DMS114 treated with DMSO at 0.1 percent for 48 hours (cell line): Measurements from ENCODE around the gene PHKA2.
"Not testable (repeated sequence)": the region's sequence is repeated elsewhere in the genome, so short reads cannot be mapped to it uniquely, and the experiment has no call there.

ENCODE experiments used
- DNase-seq: peaks from one replicate; lab custom pipeline; 2025; ENCODE audit not compliant: unreplicated experiment; lab: John Stamatoyannopoulos, UW

Gene PHKA2

DNA sequence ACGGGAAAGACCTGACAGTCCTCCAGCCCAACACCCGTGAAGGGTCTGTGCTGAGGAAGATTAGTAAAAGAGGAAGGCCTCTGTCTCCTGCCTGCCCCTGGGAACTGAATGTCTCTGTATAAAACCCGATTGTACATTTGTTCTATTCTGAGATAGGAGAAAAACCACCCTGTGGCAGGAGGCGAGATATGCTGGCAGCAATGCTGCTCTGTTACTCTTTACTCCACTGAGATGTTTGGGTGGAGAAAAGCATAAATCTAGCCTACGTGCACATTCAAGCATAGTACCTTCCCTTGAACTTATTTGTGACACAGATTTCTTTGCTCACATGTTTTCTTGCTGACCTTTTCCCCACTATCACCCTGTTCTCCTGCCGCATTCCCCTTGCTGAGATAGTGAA lies 3.7 kb downstream of the PHKA2 start:
- DNase-seq: not testable (repeated sequence)

- DNase-seq: no peak
These were observed 8.9 kb downstream of the PHKA2 start for GRCh38 chrX:18974993-18975392.

DNA sequence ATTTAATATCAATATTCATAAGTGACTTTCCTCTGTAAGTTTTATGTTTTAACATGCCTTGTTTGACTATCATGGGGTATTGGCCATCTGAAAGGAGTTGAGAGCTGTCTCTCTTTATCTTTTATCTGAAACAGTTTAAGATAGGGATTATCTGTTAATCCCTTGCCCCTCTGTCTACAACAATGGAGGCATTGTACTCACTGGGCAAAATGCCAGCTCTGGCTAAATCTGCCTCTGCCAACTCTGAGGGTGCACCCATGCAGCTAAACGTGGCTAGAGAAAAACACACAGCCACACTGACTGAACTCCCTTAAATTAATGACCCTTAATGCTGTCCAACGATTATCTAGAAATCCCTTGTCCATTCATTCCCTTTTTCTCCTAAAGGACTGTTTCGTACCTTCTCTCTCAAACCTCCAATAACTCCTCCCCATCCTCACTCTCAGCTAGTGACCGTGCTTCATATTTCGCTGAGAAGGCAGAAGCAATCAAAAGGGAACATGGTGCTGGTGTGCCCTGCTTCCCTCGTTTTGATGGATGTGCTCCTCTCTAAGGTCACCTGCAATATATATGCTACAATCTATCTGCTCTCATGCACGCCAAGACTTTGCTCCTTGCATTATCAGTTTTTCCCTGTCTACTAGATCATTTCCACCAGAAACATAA lies 10.3 kb downstream of the PHKA2 start:
- DNase-seq: no peak

GRCh38 chrX:18971506-18971905 lies 12.4 kb downstream of the PHKA2 start:
- DNase-seq: no peak

DNA sequence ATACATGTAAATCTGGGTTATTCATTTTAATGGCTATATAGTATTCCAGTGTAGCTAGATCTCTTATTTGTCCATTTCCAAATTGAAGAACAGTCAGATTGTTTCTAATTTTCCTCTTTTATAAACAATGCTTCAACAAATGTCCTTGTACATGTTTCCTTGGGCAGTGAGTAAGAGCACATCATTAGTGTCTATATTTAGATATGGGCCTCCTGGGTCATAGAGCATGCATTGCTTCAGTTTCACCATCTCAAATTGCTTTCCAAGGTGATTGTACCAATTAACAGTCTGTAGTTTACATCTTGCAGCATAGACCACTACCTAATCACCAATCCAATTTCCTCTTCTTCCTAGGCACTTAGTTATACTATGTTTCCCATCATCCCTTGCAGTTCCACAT lies 13.4 kb downstream of the PHKA2 start:
- DNase-seq: no peak

GRCh38 chrX:18966624-18967023 lies 17.3 kb downstream of the PHKA2 start:
- no peak for DNase-seq

- no peak for DNase-seq
These were observed 19.0 kb downstream of the PHKA2 start for GRCh38 chrX:18964901-18965300.

DNA sequence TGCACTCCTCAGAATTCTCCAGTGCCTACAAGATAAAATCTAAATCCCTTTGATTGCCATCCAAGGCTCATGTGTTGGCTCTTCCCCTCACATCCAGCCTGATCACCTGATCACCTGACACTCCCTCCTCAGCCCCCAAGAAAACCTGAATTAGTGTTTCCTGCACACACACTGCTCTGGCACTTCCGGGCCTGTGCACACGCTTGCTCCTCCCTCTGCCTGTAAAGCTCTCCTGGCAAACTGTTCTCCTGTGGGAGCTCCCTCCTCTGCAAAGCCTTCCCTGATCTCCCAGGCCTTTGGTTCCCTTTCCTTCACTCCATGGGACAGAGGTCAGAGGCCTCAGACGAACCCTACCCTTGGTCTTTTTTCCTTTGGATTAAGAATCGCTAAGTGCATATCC lies 19.9 kb downstream of the PHKA2 start:
- DNase-seq: no peak

DNA sequence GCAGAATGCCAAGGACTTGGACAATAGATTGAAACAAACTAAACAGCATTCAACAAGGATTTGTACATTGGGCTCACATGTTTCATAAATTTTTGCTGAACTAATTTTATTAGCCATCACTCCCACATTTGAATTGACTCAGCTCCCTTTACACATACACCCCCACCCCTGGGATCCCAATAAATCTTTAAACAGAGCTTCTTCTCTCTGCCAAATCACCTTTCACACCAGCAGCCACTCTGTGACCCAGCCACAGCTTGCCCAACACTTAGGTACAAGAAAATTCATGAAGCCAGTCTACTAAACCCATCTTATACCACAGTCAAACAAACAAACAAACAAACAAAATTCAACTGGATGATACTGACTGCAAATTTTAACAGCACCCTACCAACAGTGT lies 21.6 kb downstream of the PHKA2 start:
- DNase-seq: no peak

DNA sequence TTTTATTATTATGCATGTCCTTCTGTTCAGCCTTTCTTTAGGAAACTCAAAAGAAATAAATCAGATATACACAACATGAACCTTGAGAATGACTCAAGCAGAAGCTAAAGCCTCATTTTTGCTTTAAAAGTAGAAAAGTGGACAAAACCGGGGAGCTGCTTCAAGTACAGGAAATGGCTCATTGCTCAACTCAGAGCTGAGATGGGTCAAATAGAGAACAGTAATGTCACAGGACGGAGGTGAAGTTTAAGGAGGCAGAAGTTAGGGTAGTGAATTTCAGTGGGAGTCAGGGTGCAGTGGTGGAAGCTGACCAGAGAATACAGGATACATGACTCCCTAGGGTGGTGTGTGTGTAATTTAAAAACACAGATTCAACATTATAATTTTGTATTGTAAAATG lies 22.2 kb downstream of the PHKA2 start:
- DNase-seq: no peak

- DNase-seq: no peak
These were observed 27.4 kb downstream of the PHKA2 start for GRCh38 chrX:18956303-18957032.

DNA sequence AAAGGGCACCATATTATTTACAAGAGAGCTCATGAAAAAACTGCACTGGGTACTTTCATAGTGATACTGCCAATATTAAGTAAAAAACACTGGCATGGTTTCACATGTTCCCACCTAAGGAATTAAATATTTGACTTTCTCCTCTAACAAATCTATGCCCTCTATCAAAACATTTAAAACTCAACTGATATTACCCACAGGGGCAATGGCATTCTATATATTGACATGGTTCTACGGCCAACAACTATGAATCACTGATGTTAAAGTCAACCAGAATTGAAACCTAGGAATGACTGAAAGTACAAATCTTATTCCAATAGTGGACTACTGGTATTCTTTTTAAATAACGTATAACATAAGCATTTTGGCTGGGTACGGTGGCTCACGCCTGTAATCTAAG lies 28.2 kb downstream of the PHKA2 start:
- no peak for DNase-seq

- DNase-seq: no peak
These were observed 32.9 kb downstream of the PHKA2 start for GRCh38 chrX:18951032-18951431.

DNA sequence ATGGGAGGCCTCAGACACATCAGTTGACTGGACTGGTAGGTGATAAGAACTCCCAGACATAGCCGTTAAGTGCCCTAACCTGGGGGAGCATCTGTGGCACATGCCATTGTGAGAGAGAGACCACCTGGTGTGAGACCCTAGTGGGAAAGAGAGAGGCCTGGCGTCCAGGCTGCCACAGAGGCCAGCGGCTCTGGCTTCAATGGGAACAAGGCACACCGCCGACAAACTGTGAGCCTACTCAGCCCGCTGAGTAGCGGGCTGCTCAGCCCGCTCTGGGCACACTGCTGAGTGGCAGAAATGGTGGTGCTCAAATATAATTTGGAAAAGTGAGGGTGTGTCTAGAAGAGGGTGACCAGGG lies 34.0 kb downstream of the PHKA2 start:
- DNase-seq: no peak

- no peak for DNase-seq
These were observed 34.5 kb downstream of the PHKA2 start for GRCh38 chrX:18949291-18949943.

- no peak for DNase-seq
These were observed 37.3 kb downstream of the PHKA2 start for GRCh38 chrX:18946611-18947010.

- no peak for DNase-seq
These were observed 37.8 kb downstream of the PHKA2 start for GRCh38 chrX:18946157-18946556.

DNA sequence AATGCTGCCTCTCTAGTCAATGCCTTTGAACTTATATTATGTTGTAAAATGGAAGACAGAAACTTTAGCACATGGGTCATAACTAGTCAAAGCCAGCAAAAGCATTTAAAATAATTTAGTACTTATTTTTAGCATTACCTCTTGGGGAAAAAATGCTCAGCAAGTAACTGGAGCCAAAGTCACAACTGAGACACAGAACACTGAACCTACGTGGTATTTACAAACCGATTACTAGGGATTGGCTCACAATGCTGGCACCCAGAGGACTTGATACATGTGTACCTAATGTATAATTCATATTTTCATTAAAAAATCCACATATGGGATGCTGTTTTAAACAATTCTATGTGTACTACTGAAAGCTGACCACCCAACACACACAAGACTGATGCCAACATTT lies 38.4 kb downstream of the PHKA2 start:
- DNase-seq: no peak

DNA sequence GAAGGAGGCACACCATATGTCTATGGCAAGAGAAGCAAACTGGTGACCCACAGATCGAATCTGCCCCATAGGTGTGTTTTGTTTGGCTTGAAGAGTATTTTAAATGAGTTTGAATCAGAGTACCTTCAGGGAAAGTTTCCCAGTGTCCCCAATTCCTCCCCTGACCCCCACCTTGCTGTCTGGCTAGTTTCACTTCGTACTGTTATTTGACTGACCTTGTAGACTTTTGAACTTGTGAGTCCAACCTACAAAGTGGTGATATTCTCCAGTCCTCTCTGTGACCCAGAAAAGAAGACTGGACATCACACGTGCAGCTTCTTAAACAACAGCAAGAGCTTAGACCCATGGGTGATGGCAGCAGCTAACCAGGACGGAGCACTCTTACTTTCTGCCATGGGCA lies 39.4 kb downstream of the PHKA2 start:
- DNase-seq: no peak

DNA sequence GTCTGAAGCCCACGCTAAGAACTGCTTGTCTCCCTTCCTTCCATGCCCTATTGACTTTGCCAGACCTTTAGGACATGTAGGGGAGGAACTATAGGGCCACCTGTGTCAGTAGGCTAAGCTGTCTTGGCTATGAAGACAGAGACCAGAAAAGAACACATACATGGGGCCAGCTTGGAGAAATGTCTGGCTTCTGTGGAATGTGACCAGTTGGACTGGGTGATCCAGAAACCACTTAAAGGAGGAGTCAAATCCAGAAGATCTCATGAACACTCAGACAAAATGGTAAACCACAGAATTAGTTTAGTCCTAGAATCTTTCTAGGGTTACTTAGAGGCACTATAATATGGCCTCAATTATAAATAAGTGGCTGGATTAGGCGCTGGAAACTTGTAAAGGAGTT lies 42.0 kb downstream of the PHKA2 start:
- DNase-seq: no peak

- no peak for DNase-seq
These were observed 45.2 kb downstream of the PHKA2 start for GRCh38 chrX:18938710-18939109.

DNA sequence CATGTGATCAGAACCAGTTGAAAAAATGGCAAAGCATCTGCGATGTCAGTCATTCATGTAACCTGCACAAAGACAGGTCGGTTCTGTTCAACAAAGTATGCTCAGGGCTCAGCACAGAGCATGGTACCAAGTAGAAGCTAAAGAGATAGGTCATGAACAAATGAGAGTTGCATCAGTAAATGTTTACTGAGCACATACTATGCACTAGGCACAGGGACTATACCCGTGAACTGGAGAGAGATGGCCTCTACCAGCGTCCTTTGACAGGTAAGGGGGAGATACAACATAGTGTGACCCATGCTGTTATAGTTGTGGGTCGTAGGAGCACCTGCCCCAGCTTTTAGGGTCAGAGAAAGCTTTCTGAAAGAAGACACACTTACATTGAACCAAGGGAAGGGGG lies 46.7 kb downstream of the PHKA2 start:
- DNase-seq: no peak
